LNCaP clone FGC (cell line): Measurements from ENCODE around the gene IZUMO4.
"Not testable (repeated sequence)": the region's sequence is repeated elsewhere in the genome, so short reads cannot be mapped to it uniquely, and the experiment has no call there.

ENCODE experiments used
- DNase-seq: peaks from one replicate; pipeline ENCODE4 v3.0.0-alpha.2; 2011; ENCODE audit warnings: low read depth
- H3K4me3 ChIP-seq: 2 replicates; pipeline ENCODE4 v1.5.1; 2011; ENCODE audit warnings: mild to moderate bottlenecking, low read depth, low read length, control low read depth
- CTCF ChIP-seq: IDR thresholded peaks from 2 replicates; pipeline ENCODE4 v1.5.1; 2012; ENCODE audit warnings: mild to moderate bottlenecking; ENCODE audit not compliant: control insufficient read depth, insufficient read depth; ENCODE audit errors: extremely low read depth

The IZUMO4 gene

GRCh38 chr19:2126879-2127518 lies 30.3 kb downstream of the IZUMO4 start:
- DNase-seq = no peak
- TF ChIP-seq CTCF = no peak
- no peak overlapping the region for H3K4me3 ChIP-seq

- DNase-seq = no peak
- TF ChIP-seq CTCF = no peak
- no peak overlapping the region for H3K4me3 ChIP-seq
Observed at GRCh38 chr19:2127758-2128157, 31.0 kb downstream of the IZUMO4 start.

GRCh38 chr19:2128252-2128651 lies 31.5 kb downstream of the IZUMO4 start:
- H3K4me3 ChIP-seq, DNase-seq: not testable (repeated sequence)

GRCh38 chr19:2129022-2129421 lies 32.3 kb downstream of the IZUMO4 start:
- no peak for DNase-seq
- TF ChIP-seq CTCF = no peak
- no peak overlapping the region for H3K4me3 ChIP-seq

GRCh38 chr19:2129486-2129885 lies 32.8 kb downstream of the IZUMO4 start:
- no peak for DNase-seq
- no peak overlapping the region for H3K4me3 ChIP-seq
- TF ChIP-seq CTCF = no peak

GRCh38 chr19:2129892-2130770 lies 33.4 kb downstream of the IZUMO4 start:
- no peak for TF ChIP-seq CTCF
- no peak for DNase-seq
- H3K4me3 ChIP-seq = no peak overlapping the region

GRCh38 chr19:2131012-2131975 lies 34.6 kb downstream of the IZUMO4 start:
- not testable (repeated sequence) for H3K4me3 ChIP-seq, DNase-seq
